Neural cell (in vitro differentiated cells): ENCODE measurements around the gene DSCAM.

ENCODE experiments used
- EP300 ChIP-seq: fragments of 450-650 bp; conservative IDR thresholded peaks from 2 replicates; pipeline ENCODE4 v1.6.1; 2014; ENCODE audit warnings: antibody characterized with exemption, mild to moderate bottlenecking, moderate library complexity; ENCODE audit not compliant: poor library complexity, severe bottlenecking
- EZH2 ChIP-seq: fragments of 200-600, 300-800 bp; shearing (Covaris generic), sonication (generic); IDR thresholded peaks from 2 replicates; pipeline ENCODE4 v1.6.1; 2014; ENCODE audit warnings: antibody characterized with exemption, low read length, borderline replicate concordance, mild to moderate bottlenecking; ENCODE audit not compliant: insufficient read depth, poor library complexity, severe bottlenecking
- MXI1 ChIP-seq: fragments of 450-650 bp; conservative IDR thresholded peaks from 2 replicates; pipeline ENCODE4 v1.6.1; 2014; ENCODE audit warnings: antibody characterized with exemption, mild to moderate bottlenecking; ENCODE audit not compliant: poor library complexity, severe bottlenecking
- POLR2AphosphoS5 ChIP-seq: IDR thresholded peaks from 2 replicates; pipeline ENCODE4 v1.6.1; 2012
- RAD21 ChIP-seq: fragments of 450-650 bp; conservative IDR thresholded peaks from 2 replicates; pipeline ENCODE4 v1.6.1; 2014; ENCODE audit warnings: antibody characterized with exemption, mild to moderate bottlenecking, moderate library complexity
- SMC3 ChIP-seq: fragments of 450-650 bp; conservative IDR thresholded peaks from 2 replicates; pipeline ENCODE4 v1.6.1; 2014; ENCODE audit warnings: antibody characterized with exemption, mild to moderate bottlenecking, moderate library complexity; ENCODE audit not compliant: poor library complexity
- TAF1 ChIP-seq: IDR thresholded peaks from 2 replicates; pipeline ENCODE4 v1.6.1; 2012; ENCODE audit warnings: low read depth
- TF ChIP-seq, protein P1 (sequence below): fragments of 450-650 bp; IDR thresholded peaks from 2 replicates; pipeline ENCODE4 v1.5.1; 2014; ENCODE audit warnings: antibody characterized with exemption, mild to moderate bottlenecking, moderate library complexity; ENCODE audit not compliant: poor library complexity, severe bottlenecking
- TF ChIP-seq, protein P2 (sequence below): IDR thresholded peaks from 2 replicates; pipeline ENCODE4 v1.6.1; 2012; ENCODE audit warnings: borderline replicate concordance

DNA sequence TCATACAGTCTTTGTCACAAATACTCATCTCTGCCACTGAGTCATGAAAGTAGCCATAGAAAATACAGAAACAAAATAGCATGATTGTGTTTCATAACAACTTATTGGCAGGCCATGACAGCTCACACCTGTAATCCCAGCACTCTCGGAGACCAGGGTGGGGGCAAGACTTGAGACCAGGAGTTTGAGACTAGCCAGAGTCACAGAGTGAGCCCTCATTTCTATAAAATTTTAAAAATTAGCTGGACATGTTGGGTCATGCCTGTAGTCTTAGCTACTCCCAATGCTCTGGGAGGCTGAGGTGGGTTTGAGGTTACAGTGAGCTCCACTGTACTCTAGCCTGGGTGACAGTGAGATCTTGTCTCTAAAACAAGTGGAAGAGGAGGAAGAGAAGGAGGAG is 568.6 kb downstream of the DSCAM start:
- TF ChIP-seq EZH2: no peak
- TF ChIP-seq, protein P1, sequence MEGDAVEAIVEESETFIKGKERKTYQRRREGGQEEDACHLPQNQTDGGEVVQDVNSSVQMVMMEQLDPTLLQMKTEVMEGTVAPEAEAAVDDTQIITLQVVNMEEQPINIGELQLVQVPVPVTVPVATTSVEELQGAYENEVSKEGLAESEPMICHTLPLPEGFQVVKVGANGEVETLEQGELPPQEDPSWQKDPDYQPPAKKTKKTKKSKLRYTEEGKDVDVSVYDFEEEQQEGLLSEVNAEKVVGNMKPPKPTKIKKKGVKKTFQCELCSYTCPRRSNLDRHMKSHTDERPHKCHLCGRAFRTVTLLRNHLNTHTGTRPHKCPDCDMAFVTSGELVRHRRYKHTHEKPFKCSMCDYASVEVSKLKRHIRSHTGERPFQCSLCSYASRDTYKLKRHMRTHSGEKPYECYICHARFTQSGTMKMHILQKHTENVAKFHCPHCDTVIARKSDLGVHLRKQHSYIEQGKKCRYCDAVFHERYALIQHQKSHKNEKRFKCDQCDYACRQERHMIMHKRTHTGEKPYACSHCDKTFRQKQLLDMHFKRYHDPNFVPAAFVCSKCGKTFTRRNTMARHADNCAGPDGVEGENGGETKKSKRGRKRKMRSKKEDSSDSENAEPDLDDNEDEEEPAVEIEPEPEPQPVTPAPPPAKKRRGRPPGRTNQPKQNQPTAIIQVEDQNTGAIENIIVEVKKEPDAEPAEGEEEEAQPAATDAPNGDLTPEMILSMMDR: no peak
- TF ChIP-seq SMC3: no peak
- no peak for TF ChIP-seq RAD21
- TF ChIP-seq, protein P2, sequence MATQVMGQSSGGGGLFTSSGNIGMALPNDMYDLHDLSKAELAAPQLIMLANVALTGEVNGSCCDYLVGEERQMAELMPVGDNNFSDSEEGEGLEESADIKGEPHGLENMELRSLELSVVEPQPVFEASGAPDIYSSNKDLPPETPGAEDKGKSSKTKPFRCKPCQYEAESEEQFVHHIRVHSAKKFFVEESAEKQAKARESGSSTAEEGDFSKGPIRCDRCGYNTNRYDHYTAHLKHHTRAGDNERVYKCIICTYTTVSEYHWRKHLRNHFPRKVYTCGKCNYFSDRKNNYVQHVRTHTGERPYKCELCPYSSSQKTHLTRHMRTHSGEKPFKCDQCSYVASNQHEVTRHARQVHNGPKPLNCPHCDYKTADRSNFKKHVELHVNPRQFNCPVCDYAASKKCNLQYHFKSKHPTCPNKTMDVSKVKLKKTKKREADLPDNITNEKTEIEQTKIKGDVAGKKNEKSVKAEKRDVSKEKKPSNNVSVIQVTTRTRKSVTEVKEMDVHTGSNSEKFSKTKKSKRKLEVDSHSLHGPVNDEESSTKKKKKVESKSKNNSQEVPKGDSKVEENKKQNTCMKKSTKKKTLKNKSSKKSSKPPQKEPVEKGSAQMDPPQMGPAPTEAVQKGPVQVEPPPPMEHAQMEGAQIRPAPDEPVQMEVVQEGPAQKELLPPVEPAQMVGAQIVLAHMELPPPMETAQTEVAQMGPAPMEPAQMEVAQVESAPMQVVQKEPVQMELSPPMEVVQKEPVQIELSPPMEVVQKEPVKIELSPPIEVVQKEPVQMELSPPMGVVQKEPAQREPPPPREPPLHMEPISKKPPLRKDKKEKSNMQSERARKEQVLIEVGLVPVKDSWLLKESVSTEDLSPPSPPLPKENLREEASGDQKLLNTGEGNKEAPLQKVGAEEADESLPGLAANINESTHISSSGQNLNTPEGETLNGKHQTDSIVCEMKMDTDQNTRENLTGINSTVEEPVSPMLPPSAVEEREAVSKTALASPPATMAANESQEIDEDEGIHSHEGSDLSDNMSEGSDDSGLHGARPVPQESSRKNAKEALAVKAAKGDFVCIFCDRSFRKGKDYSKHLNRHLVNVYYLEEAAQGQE: no peak
- no peak for TF ChIP-seq TAF1
- no peak for TF ChIP-seq EP300
- TF ChIP-seq POLR2AphosphoS5: no peak
- no peak for TF ChIP-seq MXI1
